Uterus (tissue), 4 donors: ENCODE measurements around the gene TLE2. TPM values are rescaled to one million over a fixed set of nuclear protein-coding genes. Genes with fewer than 3 reads are reported as not detected.
"Not testable (repeated sequence)": the region's sequence is repeated elsewhere in the genome, so short reads cannot be mapped to it uniquely, and the experiment has no call there.

Experiments
- DNase-seq, 2 donors: peaks; one replicate each; pipeline ENCODE4 v3.0.0-alpha.2; 2019 to 2020
- H3K27ac ChIP-seq, 2 donors: fragments of 200-600 bp; sonication (generic); 1 replicate in 1 of 2; 2 replicates in 1 of 2; pipeline ENCODE4 v1.5.1; 2016 to 2018
- H3K27me3 ChIP-seq, 2 donors: fragments of 200-600 bp; sonication (generic); one replicate each; pipeline ENCODE4 v1.5.1; 2018 to 2019; ENCODE audit warnings: control low read depth in 1 of 2
- H3K36me3 ChIP-seq, 2 donors: fragments of 200-600 bp; sonication (generic); one replicate each; pipeline ENCODE4 v1.5.1; 2019; ENCODE audit warnings: control low read depth in 1 of 2
- H3K4me1 ChIP-seq, 2 donors: fragments of 200-600 bp; sonication (generic); one replicate each; pipeline ENCODE4 v1.5.1; 2018 to 2019; ENCODE audit warnings: control low read depth in 1 of 2
- H3K4me3 ChIP-seq, 2 donors: fragments of 200-600 bp; sonication (generic); 1 replicate in 1 of 2; 2 replicates in 1 of 2; pipeline ENCODE4 v1.5.1; 2018 to 2019; ENCODE audit warnings: mild to moderate bottlenecking in 1 of 2
- H3K9me3 ChIP-seq, 2 donors: fragments of 200-600 bp; sonication (generic); one replicate each; pipeline ENCODE4 v1.5.1; 2019; ENCODE audit warnings: control low read depth in 1 of 2
- POLR2A ChIP-seq, 2 donors: fragments of 450-650 bp; IDR thresholded peaks; one replicate each; pipeline ENCODE4 v1.6.1; 2016; ENCODE audit warnings: antibody characterized with exemption in 2 of 2, mild to moderate bottlenecking in 1 of 2, moderate library complexity in 1 of 2
- intact Hi-C: fragments of 100-400 bp; cut with DNase I; formaldehyde crosslinking; loops from one replicate; pipeline ENCODE4 v1.15.1; 2023; ENCODE audit warnings: low total_unique reads
- total RNA-seq, 4 donors: library from RNA; depleted of rRNA in 3 of 4; stranded (reverse); fragments of >200 nt in 3 of 4; gene quantifications; one replicate each; pipeline versions ENCODE4 v1.1.0 to v1.2.4, GENCODE V29; 2014 to 2023
- TF ChIP-seq, protein P1 (sequence below), 4 experiments: fragments of 200-600 bp in 2 of 4; fragments of 450-650 bp in 2 of 4; sonication (generic) in 2 of 4; IDR thresholded peaks; one replicate each; pipeline ENCODE4 v1.5.1; 2016 to 2019; ENCODE audit warnings: antibody characterized with exemption in 4 of 4, mild to moderate bottlenecking in 2 of 4, moderate library complexity in 1 of 4
- donor health status: DM: yes; HTN: yes; CAD: no.

TLE2 gene
- total RNA-seq, 4 donors from 2014 or later, result 24.9 to 102 (median 62.3) TPM

GRCh38 chr19:2964874-2965273, 64.2 kb downstream of the TLE2 start:
- H3K27me3 ChIP-seq, result no peaks in the 10 kb centered on the region
- no peaks in the 10 kb centered on the region for H3K36me3 ChIP-seq
- H3K27ac ChIP-seq, result no peak overlapping the region
- no peak for DNase-seq
- H3K4me3 ChIP-seq, result no peak overlapping the region
- TF ChIP-seq, protein P1, sequence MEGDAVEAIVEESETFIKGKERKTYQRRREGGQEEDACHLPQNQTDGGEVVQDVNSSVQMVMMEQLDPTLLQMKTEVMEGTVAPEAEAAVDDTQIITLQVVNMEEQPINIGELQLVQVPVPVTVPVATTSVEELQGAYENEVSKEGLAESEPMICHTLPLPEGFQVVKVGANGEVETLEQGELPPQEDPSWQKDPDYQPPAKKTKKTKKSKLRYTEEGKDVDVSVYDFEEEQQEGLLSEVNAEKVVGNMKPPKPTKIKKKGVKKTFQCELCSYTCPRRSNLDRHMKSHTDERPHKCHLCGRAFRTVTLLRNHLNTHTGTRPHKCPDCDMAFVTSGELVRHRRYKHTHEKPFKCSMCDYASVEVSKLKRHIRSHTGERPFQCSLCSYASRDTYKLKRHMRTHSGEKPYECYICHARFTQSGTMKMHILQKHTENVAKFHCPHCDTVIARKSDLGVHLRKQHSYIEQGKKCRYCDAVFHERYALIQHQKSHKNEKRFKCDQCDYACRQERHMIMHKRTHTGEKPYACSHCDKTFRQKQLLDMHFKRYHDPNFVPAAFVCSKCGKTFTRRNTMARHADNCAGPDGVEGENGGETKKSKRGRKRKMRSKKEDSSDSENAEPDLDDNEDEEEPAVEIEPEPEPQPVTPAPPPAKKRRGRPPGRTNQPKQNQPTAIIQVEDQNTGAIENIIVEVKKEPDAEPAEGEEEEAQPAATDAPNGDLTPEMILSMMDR (IDR thresholded peaks at IDR 0.05), result no peak
- H3K4me1 ChIP-seq, result peaks cover 5 to 13% of the 10 kb centered on the region in 2 donors
- H3K9me3 ChIP-seq, result no peaks in the 10 kb centered on the region
- intact Hi-C loops, result no loop called here

DNA sequence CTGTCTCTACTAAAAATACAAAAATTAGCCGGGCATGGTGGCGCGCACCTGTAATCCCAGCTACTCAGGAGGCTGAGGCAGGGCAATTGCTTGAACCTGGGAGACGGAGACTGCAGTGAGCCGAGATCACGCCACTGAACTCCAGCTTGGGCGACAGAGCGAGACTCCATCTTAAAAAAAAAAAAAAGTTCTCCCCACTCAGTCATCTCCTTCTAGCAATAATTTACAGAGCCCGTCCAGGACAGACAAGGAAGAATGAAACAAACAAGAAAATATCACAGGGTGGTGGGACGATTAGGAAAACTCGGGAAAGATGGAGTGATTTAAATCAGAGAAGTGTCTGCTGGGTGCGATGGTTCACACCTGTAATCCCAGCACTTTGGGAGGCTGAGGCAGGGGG, 65.4 kb downstream of the TLE2 start:
- H3K4me3 ChIP-seq, H3K27me3 ChIP-seq, H3K36me3 ChIP-seq, H3K27ac ChIP-seq, H3K4me1 ChIP-seq, DNase-seq, H3K9me3 ChIP-seq, intact Hi-C loops: not testable (repeated sequence)

DNA sequence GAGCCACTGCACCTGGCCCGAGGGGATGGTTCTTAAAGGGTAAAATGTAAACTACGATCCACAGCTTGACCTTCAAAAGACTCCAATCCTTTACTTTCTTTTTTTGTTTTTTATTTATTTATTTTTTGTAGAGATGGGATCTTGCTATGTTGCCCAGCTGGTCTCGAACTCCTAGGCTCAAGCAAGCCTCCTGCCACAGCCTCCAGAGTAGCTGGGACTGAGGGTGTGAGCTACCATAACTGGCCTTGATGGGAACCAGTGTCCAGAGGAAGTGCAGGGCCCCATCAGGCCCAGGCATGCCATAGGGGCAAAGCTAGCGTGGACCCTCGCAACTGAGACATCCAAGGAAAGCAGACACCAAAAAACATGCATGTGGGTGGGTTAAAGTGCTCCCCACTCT, 66.0 kb downstream of the TLE2 start:
- no peak for DNase-seq
- H3K4me3 ChIP-seq, result no peak overlapping the region
- TF ChIP-seq, protein P1 (IDR thresholded peaks at IDR 0.05), result no peak
- no peak for TF ChIP-seq POLR2A (IDR thresholded peaks at IDR 0.05)
- no peaks in the 10 kb centered on the region for H3K27me3 ChIP-seq
- H3K36me3 ChIP-seq, result no peaks in the 10 kb centered on the region
- no peaks in the 10 kb centered on the region for H3K4me1 ChIP-seq
- H3K9me3 ChIP-seq, result no peaks in the 10 kb centered on the region
- H3K27ac ChIP-seq, result no peak overlapping the region
- intact Hi-C loops, result no loop called here

GRCh38 chr19:2962018-2962670, 66.9 kb downstream of the TLE2 start:
- Histone ChIP-seq H3K27me3 (no peaks in the 10 kb centered on the region), H3K36me3 (no peaks in the 10 kb centered on the region), H3K9me3 (no peaks in the 10 kb centered on the region), H3K4me3 (no peak overlapping the region), H3K4me1 (no peaks in the 10 kb centered on the region), H3K27ac (peak overlapping the region in 1 of 2 donors; percentile 12)
- peak in 1 of 2 donors; percentile 78 for DNase-seq
- TF ChIP-seq POLR2A (IDR thresholded peaks at IDR 0.05), result no peak
- TF ChIP-seq, protein P1 (IDR thresholded peaks at IDR 0.05), result peak; percentile 74 to 98 (median 88)
- intact Hi-C loops, result no loop called here

DNA sequence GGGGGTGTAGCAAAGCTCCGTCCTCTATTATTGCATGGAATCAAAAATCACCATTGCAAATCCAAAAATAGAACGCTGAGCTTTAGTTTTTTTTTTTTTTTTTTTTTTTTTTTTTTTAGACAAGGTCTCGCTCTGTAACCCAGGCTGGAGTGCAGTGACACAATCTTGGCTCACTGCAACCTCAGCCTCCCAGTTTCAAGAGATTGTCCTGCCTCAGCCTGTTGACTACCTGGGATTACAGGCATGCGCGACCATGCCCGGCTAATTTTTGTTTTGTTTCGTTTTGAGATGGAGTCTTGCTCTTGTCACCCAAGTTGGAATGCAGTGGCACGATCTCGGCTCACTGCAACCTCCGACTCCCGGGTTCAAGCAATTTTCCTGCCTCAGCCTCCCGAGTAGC, 69.0 kb downstream of the TLE2 start:
- DNase-seq, result no peak
- Histone ChIP-seq H3K36me3 (no peaks in the 10 kb centered on the region), H3K27me3 (no peaks in the 10 kb centered on the region), H3K4me3 (no peak overlapping the region), H3K9me3 (no peaks in the 10 kb centered on the region), H3K4me1 (no peaks in the 10 kb centered on the region), H3K27ac (no peak overlapping the region)
- intact Hi-C loops, result no loop called here
- TF ChIP-seq POLR2A (IDR thresholded peaks at IDR 0.05), result no peak

DNA sequence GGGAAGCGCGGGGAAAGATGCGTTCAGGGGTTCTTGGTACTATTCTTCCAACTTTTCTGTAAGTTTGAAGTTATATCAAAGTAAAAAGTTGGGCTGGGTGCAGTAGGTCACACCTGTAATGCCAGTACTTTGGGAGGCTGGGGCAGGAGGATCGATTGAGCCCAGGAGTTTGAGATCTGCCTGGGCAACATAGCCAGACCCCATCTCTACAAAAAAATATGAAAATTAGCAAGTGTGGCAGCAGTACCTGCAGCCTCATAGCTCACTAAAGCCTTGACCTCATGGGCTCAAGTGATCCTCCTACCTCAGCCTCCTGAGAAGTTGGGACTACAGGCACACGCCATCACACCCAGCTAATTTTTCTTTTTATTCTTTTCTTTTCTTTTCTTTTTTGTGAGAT, 71.9 kb downstream of the TLE2 start:
- H3K9me3 ChIP-seq, result no peaks in the 10 kb centered on the region
- intact Hi-C loops, result loop anchor here (10.0 kb wide), 1 partner anchor 148 kb away; no protein-coding TSS in a partner anchor
- H3K4me1 ChIP-seq, result peaks cover 0 to 5% of the 10 kb centered on the region in 2 donors
- TF ChIP-seq, protein P1 (IDR thresholded peaks at IDR 0.05), result no peak
- no peak for TF ChIP-seq POLR2A (IDR thresholded peaks at IDR 0.05)
- no peak for DNase-seq
- H3K4me3 ChIP-seq, result no peak overlapping the region
- no peaks in the 10 kb centered on the region for H3K36me3 ChIP-seq
- H3K27me3 ChIP-seq, result no peaks in the 10 kb centered on the region
- H3K27ac ChIP-seq, result no peak overlapping the region
